GM18951 (cell line): ENCODE measurements around the gene FAM110A.

Experiments
- POLR2A ChIP-seq: IDR thresholded peaks from 4 replicates; pipeline ENCODE4 v1.6.1; 2011; ENCODE audit warnings: mild to moderate bottlenecking; ENCODE audit not compliant: insufficient read length, insufficient read depth; ENCODE audit errors: extremely low read depth
- in situ Hi-C: fragments of 300-500 bp; cut with MboI; formaldehyde crosslinking; loops from one replicate; pipeline ENCODE4 v1.12.0; 2022; ENCODE audit warnings: low sequenced_read_pairs, mixed read lengths, inconsistent platforms; ENCODE audit not compliant: unreplicated experiment

FAM110A gene

GRCh38 chr20:855466-856360 is 22.2 kb downstream of the FAM110A start:
- in situ Hi-C loops: no loop called here
- TF ChIP-seq POLR2A: no peak

GRCh38 chr20:856361-856775 is 22.9 kb downstream of the FAM110A start:
- no peak for TF ChIP-seq POLR2A
- in situ Hi-C loops: no loop called here

- in situ Hi-C loops: no loop called here
- no peak for TF ChIP-seq POLR2A
Measured at GRCh38 chr20:858011-858410, 24.5 kb downstream of the FAM110A start.

GRCh38 chr20:859751-860231 is 26.3 kb downstream of the FAM110A start:
- no peak for TF ChIP-seq POLR2A
- in situ Hi-C loops: no loop called here

- no peak for TF ChIP-seq POLR2A
- in situ Hi-C loops: no loop called here
Measured at GRCh38 chr20:860891-861290, 27.4 kb downstream of the FAM110A start.

GRCh38 chr20:865440-865839 is 31.9 kb downstream of the FAM110A start:
- in situ Hi-C loops: no loop called here

GRCh38 chr20:868279-868678 is 34.8 kb downstream of the FAM110A start:
- no peak for TF ChIP-seq POLR2A
- in situ Hi-C loops: no loop called here

More at GRCh38 chr20:865440-865839, 31.9 kb downstream of the FAM110A start:
- no peak for TF ChIP-seq POLR2A

GRCh38 chr20:869606-870005 is 36.1 kb downstream of the FAM110A start:
- in situ Hi-C loops: no loop called here

GRCh38 chr20:870758-871157 is 37.2 kb downstream of the FAM110A start:
- no peak for TF ChIP-seq POLR2A
- in situ Hi-C loops: no loop called here

More at GRCh38 chr20:869606-870005, 36.1 kb downstream of the FAM110A start:
- TF ChIP-seq POLR2A: no peak

- in situ Hi-C loops: no loop called here
- no peak for TF ChIP-seq POLR2A
Measured at GRCh38 chr20:871436-871835, 37.9 kb downstream of the FAM110A start.

- in situ Hi-C loops: no loop called here
- no peak for TF ChIP-seq POLR2A
Measured at GRCh38 chr20:871948-872347, 38.4 kb downstream of the FAM110A start.

- in situ Hi-C loops: no loop called here
- TF ChIP-seq POLR2A: no peak
Measured at GRCh38 chr20:872855-873520, 39.5 kb downstream of the FAM110A start.

- no peak for TF ChIP-seq POLR2A
- in situ Hi-C loops: no loop called here
Measured at GRCh38 chr20:873875-874607, 40.5 kb downstream of the FAM110A start.
